B cell (primary cell): Measurements from ENCODE around the gene KIF20B. TPM values are rescaled to one million over a fixed set of nuclear protein-coding genes. Genes with fewer than 3 reads are reported as not detected.
A peak's percentile ranks its signal among the peaks of the same experiment; 100 is the strongest.

Experiments used
- ATAC-seq: fragments of 200-7000 bp; cut with Tn5 transposase; one replicate; pipeline ENCODE4 v1.10.0; 2021; ENCODE audit warnings: low read depth, mild to moderate bottlenecking, moderate number of reproducible peaks, moderate library complexity
- CTCF ChIA-PET: fragments of 350-600 bp; sonication (Branson Sonifier 250); formaldehyde crosslinking; loops from one replicate; lab custom pipeline; 2021; ENCODE audit warnings: antibody characterized with exemption, inconsistent platforms; lab: Charles Lee
- POLR2A ChIA-PET: fragments of 350-600 bp; sonication (Branson Sonifier 250); formaldehyde crosslinking; loops from one replicate; lab custom pipeline; 2021; ENCODE audit warnings: antibody characterized with exemption; lab: Charles Lee
- DNase-seq: peaks from one replicate; pipeline ENCODE4 v3.0.0; 2013
- H2AFZ ChIP-seq: 2 replicates; pipeline ENCODE4 v1.6.1; 2012; ENCODE audit warnings: mild to moderate bottlenecking, low read depth, low read length; ENCODE audit not compliant: insufficient read depth, poor library complexity, severe bottlenecking
- H3K27ac ChIP-seq, 2 donors: 1 replicate in 1 of 2; 2 replicates in 1 of 2; pipeline ENCODE4 v1.5.1; 2012 to 2013; ENCODE audit warnings: low read length in 2 of 2, mild to moderate bottlenecking in 2 of 2, moderate library complexity in 1 of 2
- H3K27me3 ChIP-seq, 4 experiments: fragments of 200-600 bp in 1 of 4; sonication (generic) in 1 of 4; replicated peaks in 1 of 4; 1 replicate in 2 of 4; 2 replicates in 2 of 4; pipeline versions ENCODE4 v1.6.1 to v1.7.0; 2013 to 2016; ENCODE audit warnings: low read length in 3 of 4, mild to moderate bottlenecking in 2 of 4, mixed read lengths in 1 of 4, moderate library complexity in 1 of 4; ENCODE audit not compliant: insufficient read depth in 4 of 4, control insufficient read depth in 3 of 4; ENCODE audit errors: control extremely low read depth in 1 of 4
- H3K36me3 ChIP-seq, 2 experiments: replicated peaks in 1 of 2; 1 replicate in 1 of 2; 2 replicates in 1 of 2; pipeline versions ENCODE4 v1.6.1 to v1.7.1; 2013; ENCODE audit warnings: low read length in 1 of 2; ENCODE audit not compliant: insufficient read depth in 2 of 2, control insufficient read depth in 1 of 2; ENCODE audit errors: control extremely low read depth in 1 of 2, extremely low read depth in 1 of 2
- H3K4me1 ChIP-seq, 2 donors: fragments of 200-600 bp in 1 of 2; sonication (generic) in 1 of 2; 1 replicate in 1 of 2; 2 replicates in 1 of 2; pipeline versions ENCODE4 v1.5.1 to v1.6.1; 2013 to 2017; ENCODE audit warnings: low read length in 2 of 2; ENCODE audit not compliant: control insufficient read depth in 2 of 2, insufficient read depth in 2 of 2
- H3K4me2 ChIP-seq: replicated peaks from 2 replicates; pipeline ENCODE3; 2012; ENCODE audit warnings: mild to moderate bottlenecking, low read depth, low read length; ENCODE audit not compliant: poor library complexity, severe bottlenecking
- H3K4me3 ChIP-seq, 5 experiments: fragments of 200-600 bp in 1 of 5; sonication (generic) in 1 of 5; 1 replicate in 3 of 5; 2 replicates in 2 of 5; pipeline versions ENCODE4 v1.5.1 to v1.7.0; 2011 to 2016; ENCODE audit warnings: low read length in 4 of 5, mild to moderate bottlenecking in 4 of 5, low read depth in 2 of 5, control low read depth in 1 of 5, moderate library complexity in 1 of 5; ENCODE audit not compliant: insufficient read depth in 1 of 5; ENCODE audit errors: control extremely low read depth in 1 of 5, extremely low read depth in 1 of 5
- H3K79me2 ChIP-seq: fragments of 200-600 bp; sonication (generic); one replicate; pipeline ENCODE4 v1.6.0; 2016; ENCODE audit warnings: low read length; ENCODE audit not compliant: control insufficient read depth, insufficient read depth
- H3K9ac ChIP-seq: fragments of 200-600 bp; sonication (generic); 2 replicates; pipeline ENCODE4 v1.6.1; 2017; ENCODE audit warnings: mild to moderate bottlenecking, low read length, moderate library complexity
- H3K9me3 ChIP-seq, 3 donors: one replicate each; pipeline versions ENCODE4 v1.6.1 to v1.7.1; 2013; ENCODE audit warnings: low read length in 2 of 3; ENCODE audit not compliant: control insufficient read depth in 2 of 3, insufficient read depth in 1 of 3; ENCODE audit errors: control extremely low read depth in 1 of 3
- H4K20me1 ChIP-seq: 2 replicates; pipeline ENCODE4 v1.6.0; 2012; ENCODE audit warnings: mild to moderate bottlenecking, low read length; ENCODE audit not compliant: insufficient read depth, control insufficient read depth, poor library complexity, severe bottlenecking
- H3K27ac Mint-ChIP-seq: one replicate; pipeline ENCODE4 v1.8.0; 2021; ENCODE audit warnings: mixed read lengths
- H3K27me3 Mint-ChIP-seq: one replicate; pipeline ENCODE4 v1.8.0; 2021; ENCODE audit warnings: mixed read lengths
- H3K4me1 Mint-ChIP-seq: one replicate; pipeline ENCODE4 v1.8.0; 2021; ENCODE audit warnings: mixed read lengths
- H3K4me3 Mint-ChIP-seq: one replicate; pipeline ENCODE4 v1.8.0; 2021; ENCODE audit warnings: mixed read lengths
- H3K9me3 Mint-ChIP-seq: one replicate; pipeline ENCODE4 v1.8.0; 2022; ENCODE audit warnings: mixed read lengths; ENCODE audit not compliant: insufficient read depth
- EZH2 ChIP-seq: IDR thresholded peaks from 2 replicates; pipeline ENCODE4 v1.6.1; 2012; ENCODE audit warnings: borderline replicate concordance, low read depth, mild to moderate bottlenecking, moderate library complexity, low read length; ENCODE audit not compliant: insufficient read depth, poor library complexity, severe bottlenecking
- WGBS: methylation state at CpG from one replicate; pipeline ENCODE4 v1.1.5; 2013; ENCODE audit warnings: missing lambda C conversion rate; ENCODE audit not compliant: insufficient coverage; 5-methylcytosine and 5-hydroxymethylcytosine counted together
- intact Hi-C: fragments of 100-400 bp; cut with micrococcal nuclease; formaldehyde crosslinking; loops from one replicate; pipeline ENCODE4 v1.10.0; 2022
- polyA plus RNA-seq: library from polyadenylated mRNA; depleted of rRNA; stranded (reverse); fragments of >200 nt; gene quantifications from 2 replicates; pipeline ENCODE4 v1.2.3, GENCODE V29; 2012
- total RNA-seq, 2 donors: library from RNA; stranded (reverse); fragments of 120-200 nt in 1 of 2; gene quantifications; 1 replicate in 1 of 2; 2 replicates in 1 of 2; pipeline versions ENCODE4 v1.2.3 to v1.2.4, GENCODE V29; 2013 to 2022
- TF ChIP-seq, protein P1 (sequence below): fragments of 200-600 bp; IDR thresholded peaks from one replicate; pipeline ENCODE4 v1.8.0; 2022; ENCODE audit warnings: antibody characterized with exemption, mild to moderate bottlenecking

Gene KIF20B
- total and polyA plus RNA-seq, 2 donors (not counting 1 experiment from before 2014, with no cell fraction given): 1.6 to 24.6 TPM

GRCh38 chr10:89699581-89700064 is 1.8 kb upstream of the KIF20B start:
- Histone ChIP-seq H3K4me3 (no peak overlapping the region), H3K36me3 (no peaks in the 10 kb centered on the region), H2AFZ (no peak overlapping the region), H3K27me3 (no peaks in the 10 kb centered on the region), H3K79me2 (peaks cover 31% of the 10 kb centered on the region), H3K27ac (no peak overlapping the region), H3K4me2 (no peak overlapping the region), H4K20me1 (no peaks in the 10 kb centered on the region), H3K4me1 (peaks cover 9 to 10% of the 10 kb centered on the region in 2 donors), H3K9ac (no peak overlapping the region), H3K9me3 (no peaks in the 10 kb centered on the region)
- Mint-ChIP-seq H3K9me3 (no peaks in the 10 kb centered on the region), H3K4me1 (peaks cover 26% of the 10 kb centered on the region), H3K27me3 (no peaks in the 10 kb centered on the region), H3K27ac (no peak overlapping the region), H3K4me3 (peak overlapping the region; percentile 50)
- ATAC-seq (no peak), DNase-seq (no peak)
- ChIA-PET CTCF (no interaction called here), POLR2A (interaction anchor here (0.6 kb wide), 1 partner anchor 138 kb away, joined by 3 read pairs; no protein-coding TSS in a partner anchor)
- no peak for TF ChIP-seq EZH2
- TF ChIP-seq, protein P1, sequence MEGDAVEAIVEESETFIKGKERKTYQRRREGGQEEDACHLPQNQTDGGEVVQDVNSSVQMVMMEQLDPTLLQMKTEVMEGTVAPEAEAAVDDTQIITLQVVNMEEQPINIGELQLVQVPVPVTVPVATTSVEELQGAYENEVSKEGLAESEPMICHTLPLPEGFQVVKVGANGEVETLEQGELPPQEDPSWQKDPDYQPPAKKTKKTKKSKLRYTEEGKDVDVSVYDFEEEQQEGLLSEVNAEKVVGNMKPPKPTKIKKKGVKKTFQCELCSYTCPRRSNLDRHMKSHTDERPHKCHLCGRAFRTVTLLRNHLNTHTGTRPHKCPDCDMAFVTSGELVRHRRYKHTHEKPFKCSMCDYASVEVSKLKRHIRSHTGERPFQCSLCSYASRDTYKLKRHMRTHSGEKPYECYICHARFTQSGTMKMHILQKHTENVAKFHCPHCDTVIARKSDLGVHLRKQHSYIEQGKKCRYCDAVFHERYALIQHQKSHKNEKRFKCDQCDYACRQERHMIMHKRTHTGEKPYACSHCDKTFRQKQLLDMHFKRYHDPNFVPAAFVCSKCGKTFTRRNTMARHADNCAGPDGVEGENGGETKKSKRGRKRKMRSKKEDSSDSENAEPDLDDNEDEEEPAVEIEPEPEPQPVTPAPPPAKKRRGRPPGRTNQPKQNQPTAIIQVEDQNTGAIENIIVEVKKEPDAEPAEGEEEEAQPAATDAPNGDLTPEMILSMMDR: no peak
- WGBS: 100% methylated on average over 1 of the region's 2 CpGs
- intact Hi-C loops: loop anchor here (2.0 to 10.0 kb wide), 3 partner anchors 705 to 1715 kb away; partner anchors contain the start of genes FAS, HECTD2 and RPP30

DNA sequence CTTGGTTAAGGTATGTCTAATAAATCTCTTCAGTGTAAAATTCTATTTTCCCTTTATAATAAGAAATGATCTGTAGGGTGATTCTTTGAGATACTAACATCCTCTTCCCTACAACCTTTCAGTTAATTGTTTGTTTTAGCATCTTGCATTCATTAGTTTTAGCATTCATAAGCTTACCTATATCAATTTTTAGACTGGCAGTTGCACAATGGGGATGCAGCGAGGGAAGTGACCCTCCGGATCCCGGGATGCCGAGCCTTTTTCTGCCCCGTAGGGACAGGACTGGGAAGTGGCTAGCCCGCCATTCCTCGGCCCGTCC is 508 bp upstream of the KIF20B start:
- H3K4me3 ChIP-seq: peak overlapping the region; percentile 75 to 98 (median 95)
- peak overlapping the region; percentile 79 to 87 for H3K27ac ChIP-seq
- peak overlapping the region; percentile 78 for H3K9ac ChIP-seq
- H3K9me3 ChIP-seq: no peaks in the 10 kb centered on the region
- peaks cover 43% of the 10 kb centered on the region for H3K79me2 ChIP-seq
- H3K36me3 ChIP-seq: no peaks in the 10 kb centered on the region
- WGBS: under 1% methylated on average over 8 of the region's 8 CpGs
- DNase-seq (no peak), ATAC-seq (no peak)
- H3K27me3 ChIP-seq: no peaks in the 10 kb centered on the region
- no peaks in the 10 kb centered on the region for H4K20me1 ChIP-seq
- ChIA-PET POLR2A (interaction anchor here (0.8 to 1.7 kb wide), 3 partner anchors 36 to 57 kb away, joined by 3 to 14 read pairs (median 4); no protein-coding TSS in a partner anchor), CTCF (interaction anchor here (0.7 to 1.4 kb wide), 8 partner anchors 25 to 1170 kb away, joined by 3 to 9 read pairs (median 4); no protein-coding TSS in a partner anchor)
- intact Hi-C loops: loop anchor here (1.0 to 10.0 kb wide), 8 partner anchors 38 to 1714 kb away; partner anchors contain the start of genes FAS, HECTD2, LIPA and RPP30
- H3K4me2 ChIP-seq: peak overlapping the region; percentile 86
- Mint-ChIP-seq H3K27me3 (no peaks in the 10 kb centered on the region), H3K27ac (peak overlapping the region; percentile 99), H3K4me3 (peak overlapping the region; percentile 99), H3K4me1 (peaks cover 32% of the 10 kb centered on the region), H3K9me3 (no peaks in the 10 kb centered on the region)
- no peak for TF ChIP-seq EZH2
- TF ChIP-seq, protein P1: no peak
- H3K4me1 ChIP-seq: peaks cover 9 to 10% of the 10 kb centered on the region in 2 donors
- H2AFZ ChIP-seq: peak overlapping the region; percentile 99
